Measurements from ENCODE around the gene PAFAH1B1. TPM values are rescaled to one million over a fixed set of nuclear protein-coding genes. Genes with fewer than 3 reads are reported as not detected.

PAFAH1B1 gene
- total RNA-seq, 1 experiment from 2014 or later = 114 TPM

GRCh38 chr17:2636169-2636930 is 42.9 kb downstream of the PAFAH1B1 start:
- Mint-ChIP-seq H3K27me3 (ENCODE audit: low read depth) (no peaks in the 10 kb centered on the region), H3K4me1 (peaks cover 32% of the 10 kb centered on the region), H3K9me3 (no peaks in the 10 kb centered on the region), H3K36me3 (peaks cover 19% of the 10 kb centered on the region), H3K4me3 (no peak overlapping the region), H3K27ac (peak overlapping the region; percentile 79)
- CTCF ChIA-PET = no interaction called here
- ATAC-seq (no peak), DNase-seq (ENCODE audit: low spot score) (no peak)
- TF ChIP-seq MXD4 (CRISPR knock-in tag; IDR thresholded peaks at IDR 0.05; ENCODE audit: borderline replicate concordance) = no peak
- no peak for TF ChIP-seq TEAD1 (CRISPR knock-in tag; IDR thresholded peaks at IDR 0.05)
- TF ChIP-seq GABPB1 (CRISPR knock-in tag; IDR thresholded peaks at IDR 0.05) = no peak
- no peak for TF ChIP-seq ARID4B (CRISPR knock-in tag; IDR thresholded peaks at IDR 0.05; ENCODE audit: borderline replicate concordance)
- no peak for TF ChIP-seq HMGXB4 (CRISPR knock-in tag; IDR thresholded peaks at IDR 0.05)
- TF ChIP-seq MYBL2 (CRISPR knock-in tag; IDR thresholded peaks at IDR 0.05) = no peak
- TF ChIP-seq, protein P1, sequence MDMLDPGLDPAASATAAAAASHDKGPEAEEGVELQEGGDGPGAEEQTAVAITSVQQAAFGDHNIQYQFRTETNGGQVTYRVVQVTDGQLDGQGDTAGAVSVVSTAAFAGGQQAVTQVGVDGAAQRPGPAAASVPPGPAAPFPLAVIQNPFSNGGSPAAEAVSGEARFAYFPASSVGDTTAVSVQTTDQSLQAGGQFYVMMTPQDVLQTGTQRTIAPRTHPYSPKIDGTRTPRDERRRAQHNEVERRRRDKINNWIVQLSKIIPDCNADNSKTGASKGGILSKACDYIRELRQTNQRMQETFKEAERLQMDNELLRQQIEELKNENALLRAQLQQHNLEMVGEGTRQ (CRISPR knock-in tag; IDR thresholded peaks at IDR 0.05) = no peak
- TF ChIP-seq OVOL2 (CRISPR knock-in tag; IDR thresholded peaks at IDR 0.05; ENCODE audit: borderline replicate concordance) = no peak
- TF ChIP-seq, protein P2, sequence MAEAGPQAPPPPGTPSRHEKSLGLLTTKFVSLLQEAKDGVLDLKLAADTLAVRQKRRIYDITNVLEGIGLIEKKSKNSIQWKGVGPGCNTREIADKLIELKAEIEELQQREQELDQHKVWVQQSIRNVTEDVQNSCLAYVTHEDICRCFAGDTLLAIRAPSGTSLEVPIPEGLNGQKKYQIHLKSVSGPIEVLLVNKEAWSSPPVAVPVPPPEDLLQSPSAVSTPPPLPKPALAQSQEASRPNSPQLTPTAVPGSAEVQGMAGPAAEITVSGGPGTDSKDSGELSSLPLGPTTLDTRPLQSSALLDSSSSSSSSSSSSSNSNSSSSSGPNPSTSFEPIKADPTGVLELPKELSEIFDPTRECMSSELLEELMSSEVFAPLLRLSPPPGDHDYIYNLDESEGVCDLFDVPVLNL (CRISPR knock-in tag; IDR thresholded peaks at IDR 0.05; ENCODE audit: borderline replicate concordance, low read depth) = no peak
- no peak for TF ChIP-seq ZSCAN18 (CRISPR knock-in tag; IDR thresholded peaks at IDR 0.05)
- TF ChIP-seq FOXP1 (CRISPR knock-in tag; IDR thresholded peaks at IDR 0.05; ENCODE audit: borderline replicate concordance) = no peak
- POLR2A ChIA-PET = no interaction called here

GRCh38 chr17:2637422-2637821 is 44.0 kb downstream of the PAFAH1B1 start:
- Mint-ChIP-seq H3K9me3 (no peaks in the 10 kb centered on the region), H3K27ac (no peak overlapping the region), H3K36me3 (peaks cover 19% of the 10 kb centered on the region), H3K4me3 (no peak overlapping the region), H3K27me3 (ENCODE audit: low read depth) (no peaks in the 10 kb centered on the region), H3K4me1 (peaks cover 25% of the 10 kb centered on the region)
- TF ChIP-seq ATF1 (CRISPR knock-in tag; IDR thresholded peaks at IDR 0.05) (no peak), HMGXB4 (CRISPR knock-in tag; IDR thresholded peaks at IDR 0.05) (no peak), OVOL2 (CRISPR knock-in tag; IDR thresholded peaks at IDR 0.05; ENCODE audit: borderline replicate concordance) (no peak), ZSCAN18 (CRISPR knock-in tag; IDR thresholded peaks at IDR 0.05) (no peak), ZNF232 (CRISPR knock-in tag; IDR thresholded peaks at IDR 0.05) (no peak)
- DNase-seq (ENCODE audit: low spot score) = no peak
- ChIA-PET CTCF (no interaction called here), POLR2A (no interaction called here)
- no peak for ATAC-seq

Measured in WTC11 (cell line).